ENCODE results near the gene MAVS.

MAVS gene

GRCh38 chr20:3914446-3914845 is 67.8 kb downstream of the MAVS start:
- Histone ChIP-seq H3K79me2 (ENCODE audit: low read length) (peaks cover 91% of the 10 kb centered on the region), H3K9ac (ENCODE audit: low read length) (peak overlapping the region; percentile 12; the same call in 1 of the 2 replicates), H3K4me3 (ENCODE audit: low read length) (peak overlapping the region; percentile 45), H3K4me2 (ENCODE audit: low read length) (peak overlapping the region; percentile 66), H3K9me3 (ENCODE audit: insufficient read depth, low read length) (no peaks in the 10 kb centered on the region), H2AFZ (ENCODE audit: low read depth, low read length) (no peak overlapping the region), H3K27ac (ENCODE audit: low read length) (peak overlapping the region; percentile 70), H3K4me1 (ENCODE audit: low read length) (peaks cover 27% of the 10 kb centered on the region), H4K20me1 (ENCODE audit: insufficient read depth, low read length) (peaks cover 75% of the 10 kb centered on the region), H3K27me3 (ENCODE audit: low read depth, low read length) (no peaks in the 10 kb centered on the region), H3K36me3 (replicated peaks; ENCODE audit: low read depth, low read length) (peaks cover 76% of the 10 kb centered on the region)
- TF ChIP-seq CTCF (IDR thresholded peaks at IDR 0.05; ENCODE audit: low read depth, low read length) (no peak), EZH2phosphoT487 (IDR thresholded peaks at IDR 0.05; ENCODE audit: low read depth) (no peak)

- peaks cover 24% of the 10 kb centered on the region for H3K4me1 ChIP-seq (ENCODE audit: low read length)
- H2AFZ ChIP-seq (ENCODE audit: low read depth, low read length), result no peak overlapping the region
- H3K9me3 ChIP-seq (ENCODE audit: insufficient read depth, low read length), result no peaks in the 10 kb centered on the region
- H3K27ac ChIP-seq (ENCODE audit: low read length), result no peak overlapping the region
- no peaks in the 10 kb centered on the region for H3K27me3 ChIP-seq (ENCODE audit: low read depth, low read length)
- no peak for TF ChIP-seq CTCF (IDR thresholded peaks at IDR 0.05; ENCODE audit: low read depth, low read length)
- no peak for TF ChIP-seq EZH2phosphoT487 (IDR thresholded peaks at IDR 0.05; ENCODE audit: low read depth)
- no peak overlapping the region for H3K9ac ChIP-seq (ENCODE audit: low read length)
- peaks cover 85% of the 10 kb centered on the region for H3K79me2 ChIP-seq (ENCODE audit: low read length)
- H3K36me3 ChIP-seq (replicated peaks; ENCODE audit: low read depth, low read length), result peaks cover 69% of the 10 kb centered on the region
- H3K4me3 ChIP-seq (ENCODE audit: low read length), result no peak overlapping the region
- peaks cover 64% of the 10 kb centered on the region for H4K20me1 ChIP-seq (ENCODE audit: insufficient read depth, low read length)
- H3K4me2 ChIP-seq (ENCODE audit: low read length), result no peak overlapping the region
Measured at GRCh38 chr20:3915691-3916090, 69.1 kb downstream of the MAVS start.

- Histone ChIP-seq H3K36me3 (replicated peaks; ENCODE audit: low read depth, low read length) (peaks cover 65% of the 10 kb centered on the region), H3K79me2 (ENCODE audit: low read length) (peaks cover 79% of the 10 kb centered on the region), H3K9ac (ENCODE audit: low read length) (no peak overlapping the region), H3K27me3 (ENCODE audit: low read depth, low read length) (no peaks in the 10 kb centered on the region), H3K9me3 (ENCODE audit: insufficient read depth, low read length) (no peaks in the 10 kb centered on the region), H3K4me3 (ENCODE audit: low read length) (no peak overlapping the region), H4K20me1 (ENCODE audit: insufficient read depth, low read length) (peaks cover 60% of the 10 kb centered on the region), H3K27ac (ENCODE audit: low read length) (no peak overlapping the region), H2AFZ (ENCODE audit: low read depth, low read length) (no peak overlapping the region), H3K4me1 (ENCODE audit: low read length) (peaks cover 24% of the 10 kb centered on the region), H3K4me2 (ENCODE audit: low read length) (no peak overlapping the region)
- no peak for TF ChIP-seq EZH2phosphoT487 (IDR thresholded peaks at IDR 0.05; ENCODE audit: low read depth)
Measured at GRCh38 chr20:3916364-3916763, 69.7 kb downstream of the MAVS start.

DNA sequence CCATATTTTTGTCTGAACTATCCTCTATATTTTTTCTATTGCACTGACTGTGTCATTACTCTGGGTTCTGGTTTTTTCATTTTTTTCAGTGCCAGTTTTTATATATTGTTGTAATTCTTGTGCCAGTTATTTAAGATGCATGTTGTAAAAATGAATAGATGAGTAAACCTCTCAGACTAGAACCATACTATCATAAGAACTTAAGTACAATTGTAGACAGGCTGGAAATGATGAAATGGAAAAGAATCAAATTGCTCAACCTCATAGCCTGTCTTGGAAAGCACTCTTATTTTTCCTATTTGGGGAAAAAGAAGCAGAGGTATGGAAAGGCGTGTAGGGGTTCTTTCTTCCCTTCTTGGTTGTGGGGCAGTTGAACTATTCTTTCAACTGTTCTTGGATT is 72.7 kb downstream of the MAVS start:
- Histone ChIP-seq H3K4me1 (ENCODE audit: low read length) (peaks cover 7% of the 10 kb centered on the region), H3K9ac (ENCODE audit: low read length) (no peak overlapping the region), H3K9me3 (ENCODE audit: insufficient read depth, low read length) (no peaks in the 10 kb centered on the region), H3K79me2 (ENCODE audit: low read length) (peaks cover 71% of the 10 kb centered on the region), H3K27me3 (ENCODE audit: low read depth, low read length) (no peaks in the 10 kb centered on the region), H2AFZ (ENCODE audit: low read depth, low read length) (no peak overlapping the region), H3K27ac (ENCODE audit: low read length) (no peak overlapping the region), H3K36me3 (replicated peaks; ENCODE audit: low read depth, low read length) (peaks cover 69% of the 10 kb centered on the region), H4K20me1 (ENCODE audit: insufficient read depth, low read length) (peaks cover 69% of the 10 kb centered on the region), H3K4me2 (ENCODE audit: low read length) (no peak overlapping the region), H3K4me3 (ENCODE audit: low read length) (no peak overlapping the region)
- TF ChIP-seq EZH2phosphoT487 (IDR thresholded peaks at IDR 0.05; ENCODE audit: low read depth) (no peak), CTCF (IDR thresholded peaks at IDR 0.05; ENCODE audit: low read depth, low read length) (no peak)

All from OCI-LY3 (cell line).